Right ventricle myocardium inferior (tissue), 1 donor: Measurements from ENCODE around the gene DDAH2. TPM values are rescaled to one million over a fixed set of nuclear protein-coding genes. Genes with fewer than 3 reads are reported as not detected.

Experiments
- ATAC-seq: fragments of 200-7000 bp; cut with Tn5 transposase; one replicate; pipeline ENCODE4 v1.9.1; 2020; ENCODE audit warnings: mild to moderate bottlenecking, moderate library complexity
- DNase-seq: peaks from one replicate; pipeline ENCODE4 v3.0.0; 2021; ENCODE audit errors: missing footprints
- intact Hi-C: fragments of 100-400 bp; cut with DNase I; formaldehyde crosslinking; loops from one replicate; pipeline ENCODE4 v1.11.0; 2022
- long read RNA-seq: library from polyadenylated mRNA; unstranded; transcript quantifications from one replicate; pipeline ENCODE4 v2.0.0, GENCODE V29; 2021
- total RNA-seq: library from RNA; stranded (reverse); fragmentation: NEBNext Ultra II Directional; extraction: Animal tissue kit (Norgen Biotek cat#: 25700); gene quantifications from one replicate; pipeline ENCODE4 v1.2.1, GENCODE V29; 2021
- donor health status: DM: no; HTN: yes; CAD: no; lungs with severe emphysema.

Gene DDAH2
- total RNA-seq = 40.6 TPM
- long read RNA-seq, transcript DDAH2-212 (6 exons, 1,688 nt) = minor isoform, 14 of 43 reads
- long read RNA-seq, transcript DDAH2-213 (7 exons, 1,688 nt) = major isoform, 20 of 43 reads
- long read RNA-seq, partial matches to known transcripts = 2 of 43 reads
- long read RNA-seq, other reads (novel, unspliced or antisense) = 5 of 43 reads

- intact Hi-C loops = loop anchor here (1.0 to 2.0 kb wide), 3 partner anchors 40 to 101 kb away; partner anchors contain the start of gene LY6G5C
- peak; percentile 29 for ATAC-seq
- DNase-seq = peak; percentile 71
Measured at GRCh38 chr6:31728767-31729514, at the start of gene DDAH2. TSS of gene DDAH2 (minus strand) at chr6:31729299. CDS start at chr6:31729161, 138 bp downstream.

GRCh38 chr6:31778193-31778592, 49.1 kb upstream of the DDAH2 start:
- DNase-seq (no peak), ATAC-seq (no peak)
- intact Hi-C loops = no loop called here

GRCh38 chr6:31777667-31778050, 48.6 kb upstream of the DDAH2 start:
- intact Hi-C loops = no loop called here
- ATAC-seq = no peak
- DNase-seq = no peak

GRCh38 chr6:31776989-31777666, 48.0 kb upstream of the DDAH2 start, which contains the start of gene VWA7:
TSS of gene VWA7 (minus strand) at chr6:31777328. CDS start at chr6:31776779, 549 bp downstream.
- intact Hi-C loops = no loop called here
- DNase-seq (peak; percentile 85), ATAC-seq (peak; percentile 81)

DNA sequence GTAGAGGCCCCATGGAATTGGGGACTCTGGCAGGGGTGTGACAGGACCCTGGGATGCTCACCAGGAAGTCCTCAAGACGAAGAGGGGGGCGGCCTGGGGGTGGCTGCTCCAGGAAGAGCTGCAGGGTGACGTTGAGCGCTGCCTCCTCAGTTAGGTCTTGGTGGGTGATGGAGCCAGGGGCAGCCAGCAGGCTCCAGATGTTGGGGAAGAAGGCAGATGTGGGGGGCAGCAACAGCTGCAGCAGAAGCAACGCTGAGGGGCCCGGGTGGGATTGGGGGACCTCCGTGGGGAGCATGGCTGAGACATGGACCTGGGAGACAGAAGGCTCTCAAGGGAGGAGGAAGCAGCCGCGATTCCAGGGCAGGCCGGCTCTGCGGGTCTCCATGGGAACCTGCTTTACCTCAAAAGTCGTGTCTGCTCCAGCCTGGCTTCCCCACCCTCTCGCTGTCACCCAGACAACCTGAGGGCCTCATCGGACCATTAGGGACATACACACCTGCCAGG, 47.4 kb upstream of the DDAH2 start:
- ATAC-seq = peak; percentile 10
- intact Hi-C loops = no loop called here

DNA sequence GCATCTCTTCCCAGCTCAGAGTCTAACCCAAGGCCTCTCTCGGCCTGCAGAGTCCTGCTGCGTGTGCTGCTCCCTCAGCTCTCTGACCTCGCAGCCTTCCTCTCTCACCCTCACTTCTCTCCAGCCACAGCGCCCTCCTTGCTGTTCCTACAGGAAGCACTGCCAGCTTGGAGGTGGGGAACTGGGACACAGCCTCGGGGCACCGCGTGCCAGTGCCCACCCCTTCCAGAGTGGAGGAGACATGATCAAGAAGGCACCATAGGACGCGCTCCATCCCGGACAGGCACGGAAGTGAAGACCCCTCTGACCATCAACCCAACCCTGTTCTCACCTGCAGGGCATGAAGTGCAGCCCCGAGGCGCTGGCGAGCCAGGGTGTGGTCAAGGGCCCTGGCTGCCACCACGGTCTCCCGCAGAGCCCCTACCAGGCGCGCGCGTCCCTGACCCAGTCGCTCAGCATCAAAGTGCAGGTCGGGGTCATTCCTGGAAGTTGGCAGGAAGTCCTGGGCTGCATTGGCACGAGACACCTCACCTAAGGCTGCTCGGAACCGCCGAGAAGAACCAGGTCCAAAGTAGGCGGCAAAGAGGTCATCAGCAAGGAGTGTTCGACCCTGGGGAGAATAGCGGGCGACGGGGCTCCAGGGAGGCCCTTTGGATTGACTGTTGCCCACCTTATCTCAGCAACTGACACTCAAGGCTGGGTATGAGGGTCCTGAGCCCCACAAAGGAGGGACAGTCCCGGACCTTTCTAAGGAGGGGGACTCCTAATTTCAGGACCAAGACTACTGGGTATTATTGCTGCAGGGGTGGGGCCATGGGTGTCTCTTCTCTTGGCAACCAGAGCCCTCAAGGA, 46.8 kb upstream of the DDAH2 start:
- peak; percentile 66 for DNase-seq

More for the DNA sequence above, 47.4 kb upstream of the DDAH2 start:
- DNase-seq = peak; percentile 64

GRCh38 chr6:31775184-31775583, 46.1 kb upstream of the DDAH2 start:
- no peak for DNase-seq
- intact Hi-C loops = no loop called here

More for the DNA sequence above, 46.8 kb upstream of the DDAH2 start:
- intact Hi-C loops = no loop called here
- ATAC-seq = no peak

GRCh38 chr6:31771992-31772358, 42.9 kb upstream of the DDAH2 start:
- ATAC-seq (no peak), DNase-seq (no peak)
- intact Hi-C loops = no loop called here

More at GRCh38 chr6:31775184-31775583, 46.1 kb upstream of the DDAH2 start:
- ATAC-seq = no peak

DNA sequence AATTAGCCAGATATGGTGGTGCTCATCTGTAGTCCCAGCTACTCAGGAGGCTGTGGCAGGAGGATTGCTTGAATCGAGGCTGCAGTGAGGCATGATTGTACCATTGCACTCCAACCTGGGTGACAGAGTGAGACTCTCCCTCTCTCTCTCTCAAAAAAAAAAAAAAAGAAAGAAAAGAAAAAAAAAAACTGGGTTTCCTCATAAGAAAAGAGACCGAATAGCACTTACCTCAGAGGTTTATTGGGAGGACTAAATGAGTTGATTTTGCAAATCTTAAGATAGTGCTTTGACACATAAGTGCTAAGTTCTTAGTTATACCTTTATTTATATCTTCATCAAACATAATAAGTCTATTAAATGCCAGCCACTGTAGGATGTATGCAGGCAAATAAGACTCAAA, 41.8 kb upstream of the DDAH2 start:
- DNase-seq (no peak), ATAC-seq (no peak)
- intact Hi-C loops = no loop called here

- ATAC-seq (peak; percentile 70), DNase-seq (peak; percentile 90)
- intact Hi-C loops = loop anchor here (2.0 kb wide), 2 partner anchors 41 to 89 kb away; partner anchors contain the start of genes DDAH2 and LY6G5C
Measured at GRCh38 chr6:31769684-31770371, 40.7 kb upstream of the DDAH2 start.

- ATAC-seq (no peak), DNase-seq (no peak)
- intact Hi-C loops = loop anchor here (2.0 kb wide), 2 partner anchors 40 to 88 kb away; partner anchors contain the start of genes DDAH2 and LY6G5C
Measured at GRCh38 chr6:31768363-31769257, 39.5 kb upstream of the DDAH2 start.

- intact Hi-C loops = no loop called here
- DNase-seq (no peak), ATAC-seq (no peak)
Measured at GRCh38 chr6:31767096-31767645, 38.1 kb upstream of the DDAH2 start.

GRCh38 chr6:31765910-31766794, 37.1 kb upstream of the DDAH2 start:
- DNase-seq = peak; percentile 65
- ATAC-seq = peak; percentile 51
- intact Hi-C loops = no loop called here

- intact Hi-C loops = no loop called here
- no peak for ATAC-seq
- peak; percentile 56 for DNase-seq
Measured at GRCh38 chr6:31765559-31765909, 36.4 kb upstream of the DDAH2 start.

DNA sequence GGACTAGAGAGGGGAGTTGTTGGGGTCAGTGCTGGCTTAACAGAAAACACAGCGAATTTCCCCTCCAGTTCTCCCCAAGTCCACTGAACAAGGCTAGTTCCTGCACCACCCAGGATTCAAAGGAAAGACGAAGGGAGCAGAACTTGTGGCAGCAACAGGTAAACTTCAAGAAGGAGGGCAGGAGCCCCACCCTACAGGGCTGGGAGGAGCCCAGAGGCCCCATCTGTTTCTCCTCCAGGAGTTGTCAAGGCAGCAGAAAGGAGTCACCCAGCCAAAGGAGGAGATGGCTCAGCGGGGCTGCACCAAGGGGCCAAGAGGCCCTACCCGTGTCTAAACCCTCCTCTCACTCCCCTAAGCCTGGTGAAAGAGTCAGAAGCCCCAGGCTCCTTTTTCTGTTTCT, 35.1 kb upstream of the DDAH2 start:
- peak; percentile 8 for DNase-seq
- no peak for ATAC-seq
- intact Hi-C loops = no loop called here

- intact Hi-C loops = no loop called here
- DNase-seq = no peak
- peak; percentile 16 for ATAC-seq
Measured at GRCh38 chr6:31763619-31763940, 34.5 kb upstream of the DDAH2 start.
